Measurements from ENCODE around the gene KCNK15.

KCNK15 gene

GRCh38 chr20:44714701-44715498 lies 30.8 kb upstream of the KCNK15 start, which contains the start of gene CCN5:
Gene CCN5 (plus strand): TSS chr20:44715369. CDS start chr20:44715391, 22 bp downstream.
- DNase-seq (ENCODE audit: low read depth in 4 of 4, low spot score in 1 of 4): no peak

GRCh38 chr20:44715499-44716308 lies 30.0 kb upstream of the KCNK15 start:
- DNase-seq (ENCODE audit: low read depth in 4 of 4, low spot score in 1 of 4): no peak

DNA sequence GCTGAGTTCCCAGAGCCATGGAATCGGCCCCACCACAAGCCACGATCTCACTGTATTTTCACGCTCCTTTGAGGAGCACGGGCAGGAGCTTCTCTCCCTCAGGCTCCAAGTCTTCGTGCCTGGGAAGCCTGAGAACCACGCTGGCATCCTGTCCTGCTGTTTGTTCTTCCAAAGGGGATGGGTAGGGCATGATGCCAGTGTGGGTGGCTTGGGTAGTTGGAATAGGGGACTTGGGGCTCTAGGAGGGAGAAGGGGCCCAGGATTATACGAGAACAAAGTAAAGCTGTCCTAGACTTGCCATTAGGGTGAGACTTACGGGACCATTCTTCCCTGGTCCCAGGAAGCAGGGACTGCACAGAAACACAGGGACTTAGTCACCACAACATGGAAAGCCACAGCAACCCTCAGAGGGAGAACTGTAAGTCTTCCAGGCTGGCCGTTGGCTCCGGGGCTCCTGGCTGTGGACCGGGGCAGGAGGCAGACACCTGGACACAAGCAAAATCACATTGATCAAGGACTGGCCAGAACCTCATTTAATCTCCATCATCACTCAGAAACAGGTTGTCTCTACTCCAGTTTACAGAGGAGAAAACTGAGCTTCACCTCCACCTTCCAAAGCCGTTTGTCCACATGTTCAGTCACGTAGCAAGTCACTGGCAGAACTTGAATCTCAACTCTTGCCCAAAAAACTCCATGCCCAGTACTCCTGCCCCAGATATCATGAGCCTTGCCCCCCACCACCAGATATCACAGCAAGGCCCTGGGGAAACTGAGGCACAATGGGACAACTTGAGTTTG lies 29.2 kb upstream of the KCNK15 start:
- DNase-seq (ENCODE audit: low read depth in 4 of 4, low spot score in 1 of 4): no peak

DNA sequence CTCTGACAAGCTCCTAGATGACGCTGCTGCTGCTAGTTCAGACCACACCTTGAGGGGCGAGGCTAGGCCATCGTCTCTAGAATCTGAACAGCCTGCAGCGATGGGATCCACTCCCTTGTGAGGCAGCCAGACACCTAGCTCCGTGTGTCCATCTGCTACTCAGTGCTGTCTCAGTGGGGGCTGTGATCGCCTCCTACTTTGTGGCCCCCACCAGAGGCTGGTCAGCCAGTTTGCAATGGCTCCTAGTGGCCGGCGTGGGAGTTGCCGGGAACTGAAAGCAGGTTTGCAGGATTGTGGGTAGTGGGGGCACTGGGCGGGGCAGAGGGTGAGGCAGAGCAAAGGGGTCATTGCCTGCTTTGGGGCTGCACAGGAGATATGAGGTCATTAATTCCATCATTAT lies 27.7 kb upstream of the KCNK15 start:
- no peak for DNase-seq (ENCODE audit: low read depth in 4 of 4, low spot score in 1 of 4)

DNA sequence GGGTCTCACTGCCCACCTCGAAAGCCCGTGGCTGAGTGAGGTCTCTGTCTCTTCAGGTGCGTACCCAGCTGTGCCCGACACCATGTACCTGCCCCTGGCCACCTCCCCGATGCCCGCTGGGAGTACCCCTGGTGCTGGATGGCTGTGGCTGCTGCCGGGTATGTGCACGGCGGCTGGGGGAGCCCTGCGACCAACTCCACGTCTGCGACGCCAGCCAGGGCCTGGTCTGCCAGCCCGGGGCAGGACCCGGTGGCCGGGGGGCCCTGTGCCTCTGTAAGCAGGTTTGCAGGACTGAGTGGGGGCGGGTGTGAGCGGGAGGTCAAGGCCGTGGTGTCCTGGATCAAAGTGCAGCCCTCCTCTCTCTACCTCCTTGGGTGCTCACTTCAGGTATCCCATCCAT lies 25.8 kb upstream of the KCNK15 start:
- no peak for DNase-seq (ENCODE audit: low read depth in 4 of 4, low spot score in 1 of 4)

GRCh38 chr20:44720621-44720996 lies 25.1 kb upstream of the KCNK15 start:
- DNase-seq (ENCODE audit: low read depth in 4 of 4, low spot score in 1 of 4): no peak

DNA sequence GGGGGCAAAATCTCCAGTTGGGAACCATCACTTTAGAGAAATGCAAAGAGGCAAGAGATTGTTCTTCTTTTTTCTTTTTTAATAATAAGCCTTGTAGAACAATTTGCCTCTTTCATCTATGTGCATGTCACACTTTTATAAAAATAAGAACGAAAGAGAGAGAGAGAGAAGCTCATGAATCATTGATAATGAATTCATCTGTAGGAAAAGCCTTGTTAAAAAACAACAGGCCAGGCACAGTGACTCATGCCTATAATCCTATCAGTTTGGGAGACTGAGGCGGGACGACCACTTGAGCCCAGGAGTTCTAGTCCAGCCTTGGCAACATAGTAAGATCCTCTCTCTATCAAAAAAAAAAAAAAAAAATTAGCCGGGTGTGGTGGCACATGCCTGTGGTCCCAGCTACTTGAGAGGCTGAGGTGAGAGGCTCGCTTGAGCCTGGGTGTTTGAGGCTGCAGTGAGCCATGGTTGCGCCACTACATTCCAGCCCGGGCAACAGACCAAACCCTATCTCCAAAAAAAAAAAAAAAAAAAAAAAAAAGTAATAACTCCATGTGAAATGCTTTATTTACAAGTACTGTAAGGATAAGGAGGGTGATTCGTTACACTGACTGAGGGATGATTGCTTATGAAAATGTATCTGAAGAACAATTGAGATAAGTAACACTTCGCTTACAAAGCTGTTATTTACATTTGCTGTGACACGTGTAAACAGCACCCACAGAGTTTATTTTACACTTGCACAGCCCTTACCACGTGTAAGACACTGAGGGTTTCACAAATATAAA lies 24.5 kb upstream of the KCNK15 start:
- DNase-seq (ENCODE audit: low read depth in 4 of 4, low spot score in 1 of 4): no peak

DNA sequence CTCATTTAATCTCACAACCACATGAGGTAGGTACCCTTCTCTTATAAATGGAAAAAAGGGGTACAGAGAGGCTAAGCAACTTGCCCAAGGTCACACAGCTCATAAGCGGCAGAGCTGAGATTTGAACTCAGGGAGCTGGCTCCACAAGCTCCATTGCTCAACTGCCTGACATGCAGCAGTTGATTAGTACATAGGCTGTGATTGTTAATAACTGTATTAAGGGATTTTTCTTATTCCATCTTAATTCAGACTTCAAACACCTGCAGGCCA lies 23.9 kb upstream of the KCNK15 start:
- DNase-seq (ENCODE audit: low read depth in 4 of 4, low spot score in 1 of 4): no peak

DNA sequence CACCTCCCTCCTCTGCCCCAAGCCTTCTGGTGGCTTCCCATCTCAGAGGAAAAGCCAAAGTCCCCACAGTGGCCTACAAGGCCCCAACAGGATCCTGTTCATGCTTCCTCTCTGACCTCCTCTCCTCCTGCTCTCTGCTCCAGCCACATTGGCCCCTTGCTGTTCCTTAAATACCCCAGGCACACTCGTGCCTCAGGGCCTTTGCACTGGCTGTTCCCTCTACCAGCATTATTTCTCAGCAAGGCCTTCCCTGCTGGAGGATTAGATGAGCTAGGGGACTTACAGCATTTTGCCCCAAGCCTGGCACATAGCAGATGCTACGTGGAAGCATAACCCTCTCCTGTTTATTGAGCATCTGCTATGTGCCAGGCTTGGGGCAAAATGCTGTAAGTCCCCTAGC lies 22.7 kb upstream of the KCNK15 start:
- no peak for DNase-seq (ENCODE audit: low read depth in 4 of 4, low spot score in 1 of 4)

GRCh38 chr20:44723391-44723790 lies 22.3 kb upstream of the KCNK15 start:
- DNase-seq (ENCODE audit: low read depth in 4 of 4, low spot score in 1 of 4): no peak

GRCh38 chr20:44723798-44724362 lies 21.8 kb upstream of the KCNK15 start:
- no peak for DNase-seq (ENCODE audit: low read depth in 4 of 4, low spot score in 1 of 4)

DNA sequence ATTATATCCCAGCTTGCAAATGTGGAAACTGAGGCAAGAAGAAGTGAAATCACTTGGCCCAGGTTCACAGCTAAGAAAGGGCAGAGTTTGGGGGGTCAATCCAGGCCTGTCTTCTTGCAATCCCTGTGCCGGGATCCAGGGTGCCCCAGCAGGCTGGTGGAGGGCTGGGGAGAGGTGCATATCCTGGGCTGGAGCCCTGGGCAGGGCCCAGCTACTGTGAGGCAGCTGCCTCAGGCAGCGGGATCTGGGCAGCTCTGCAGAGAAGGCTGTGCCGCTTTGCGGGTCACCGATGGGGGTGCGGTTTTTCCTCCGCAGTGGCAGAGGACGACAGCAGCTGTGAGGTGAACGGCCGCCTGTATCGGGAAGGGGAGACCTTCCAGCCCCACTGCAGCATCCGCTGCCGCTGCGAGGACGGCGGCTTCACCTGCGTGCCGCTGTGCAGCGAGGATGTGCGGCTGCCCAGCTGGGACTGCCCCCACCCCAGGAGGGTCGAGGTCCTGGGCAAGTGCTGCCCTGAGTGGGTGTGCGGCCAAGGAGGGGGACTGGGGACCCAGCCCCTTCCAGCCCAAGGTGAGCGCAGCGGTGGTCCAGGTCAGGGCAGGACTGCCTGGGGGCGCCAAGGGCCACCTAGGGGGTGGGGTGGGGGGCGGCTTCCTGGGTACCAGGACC lies 21.1 kb upstream of the KCNK15 start:
- no peak for DNase-seq (ENCODE audit: low read depth in 4 of 4, low spot score in 1 of 4)

GRCh38 chr20:44725837-44726236 lies 19.8 kb upstream of the KCNK15 start:
- no peak for DNase-seq (ENCODE audit: low read depth in 4 of 4, low spot score in 1 of 4)

- no peak for DNase-seq (ENCODE audit: low read depth in 4 of 4, low spot score in 1 of 4)
Measured at GRCh38 chr20:44727039-44727438, 18.6 kb upstream of the KCNK15 start.

- DNase-seq (ENCODE audit: low read depth in 4 of 4, low spot score in 1 of 4): no peak
Measured at GRCh38 chr20:44727651-44728050, 18.0 kb upstream of the KCNK15 start.

DNA sequence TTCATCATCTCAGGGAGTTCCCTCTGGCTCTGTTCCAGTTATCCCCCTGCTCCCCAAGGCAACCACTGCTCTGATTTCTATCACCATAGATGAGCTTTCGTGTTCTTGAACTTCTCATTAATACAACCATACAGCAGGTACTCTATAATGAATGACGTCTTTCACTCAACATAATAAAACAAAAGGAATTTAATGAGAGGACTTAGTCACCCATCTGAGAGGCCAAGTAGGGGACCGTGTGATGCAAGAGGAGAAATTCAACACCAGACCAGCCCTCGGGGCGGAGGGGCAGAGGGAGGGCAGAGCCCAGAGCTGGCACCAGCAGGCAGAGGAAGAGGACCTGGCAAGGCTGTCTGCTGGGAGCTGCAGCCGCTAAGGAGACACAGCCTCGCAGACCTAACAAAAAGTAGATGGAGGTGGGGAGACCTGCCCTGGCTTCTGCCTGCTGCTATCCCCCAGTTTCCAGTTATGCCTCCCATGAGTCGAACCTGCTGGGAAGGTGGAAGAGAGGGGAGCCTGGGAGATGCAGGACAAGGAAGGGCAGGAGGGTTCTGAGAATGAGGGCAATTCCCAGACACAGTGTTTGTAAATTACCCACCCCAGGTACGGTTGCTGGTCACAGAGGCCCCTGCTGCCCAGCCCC lies 16.7 kb upstream of the KCNK15 start:
- no peak for DNase-seq (ENCODE audit: low read depth in 4 of 4, low spot score in 1 of 4)

DNA sequence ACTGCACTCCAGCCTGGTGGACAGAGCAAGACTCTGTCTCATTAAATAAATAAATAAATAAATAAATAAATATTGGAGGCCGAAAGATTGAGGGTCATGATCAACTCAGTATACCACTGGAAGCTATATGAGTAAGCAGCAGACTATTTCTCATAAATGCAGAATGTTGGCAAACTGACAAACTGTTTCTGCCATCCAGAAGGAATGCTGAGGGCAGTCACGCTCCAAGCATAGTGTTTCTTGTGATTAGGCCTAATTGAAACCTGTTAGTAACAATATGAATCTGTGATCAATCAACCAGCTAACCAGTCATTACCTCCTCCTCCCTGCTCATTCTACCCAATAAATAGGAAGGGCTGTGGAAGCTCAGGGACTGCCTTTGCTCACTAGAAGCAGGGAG lies 15.2 kb upstream of the KCNK15 start:
- no peak for DNase-seq (ENCODE audit: low read depth in 4 of 4, low spot score in 1 of 4)

DNA sequence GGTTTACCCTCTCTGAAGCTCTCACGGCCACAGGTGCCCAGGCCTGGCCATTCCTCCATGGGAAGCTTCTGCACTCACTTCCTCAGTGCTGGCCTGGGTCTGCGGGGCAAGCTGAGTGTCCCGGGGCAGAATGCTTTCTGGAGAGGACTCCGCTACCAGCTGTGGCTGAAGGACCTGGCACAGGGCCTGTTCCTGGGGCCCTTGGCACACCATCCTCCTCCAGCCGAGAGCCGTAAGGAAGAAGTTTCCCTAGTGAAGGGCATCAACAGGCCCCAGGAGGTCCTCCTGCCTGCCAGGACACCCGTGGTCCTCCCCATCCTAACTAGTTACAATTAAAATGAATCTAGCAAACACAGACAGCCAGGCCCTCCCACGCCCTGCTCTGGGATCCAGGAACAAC lies 14.0 kb upstream of the KCNK15 start:
- DNase-seq (ENCODE audit: low read depth in 4 of 4, low spot score in 1 of 4): no peak

- DNase-seq (ENCODE audit: low read depth in 4 of 4, low spot score in 1 of 4): no peak
Measured at GRCh38 chr20:44732327-44732726, 13.3 kb upstream of the KCNK15 start.

All from stimulated activated CD4-positive, alpha-beta T cell treated with anti-CD3 and anti-CD28 coated beads, Interleukin-1b, Interleukin-23, amount 100 ng/mL, for 24 hours (primary cell).